NOMO-1 treated with dmso at 0.1 percent for 144 hours (cell line): ENCODE results near the gene PRKAG1.

Experiments used
- DNase-seq: peaks from one replicate; lab custom pipeline; 2025; ENCODE audit not compliant: unreplicated experiment; lab: John Stamatoyannopoulos, UW

Gene PRKAG1

DNA sequence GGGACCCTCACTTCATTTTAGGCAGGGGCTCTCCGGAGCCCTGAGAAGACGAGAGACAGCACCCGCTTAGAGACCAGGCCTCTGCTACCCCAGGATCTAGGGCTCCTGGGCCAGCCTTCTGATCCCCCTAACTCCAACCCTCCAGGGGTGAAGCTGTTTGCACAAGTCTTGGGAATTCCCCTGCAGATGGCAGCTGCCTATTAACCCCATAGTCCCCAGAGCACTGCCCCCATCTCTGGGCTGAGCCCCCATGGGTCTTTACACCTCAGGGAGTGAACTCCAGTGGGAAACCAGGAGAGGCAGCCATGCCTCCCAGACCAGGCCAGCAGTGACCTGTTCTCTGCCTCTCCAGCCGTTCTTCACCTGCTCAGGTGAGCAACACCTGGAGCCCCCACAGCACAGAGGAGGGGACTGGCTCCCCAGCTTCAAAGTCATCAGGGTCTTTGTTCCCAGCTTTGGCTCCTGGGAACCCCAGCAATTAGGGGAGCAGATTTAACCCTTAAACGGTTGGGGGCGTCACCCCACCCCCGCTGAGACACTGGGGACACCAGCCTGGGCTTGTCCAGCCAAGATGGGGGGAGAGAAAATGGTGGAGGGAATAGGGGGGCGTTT is 49.3 kb downstream of the PRKAG1 start:
- no peak for DNase-seq

DNA sequence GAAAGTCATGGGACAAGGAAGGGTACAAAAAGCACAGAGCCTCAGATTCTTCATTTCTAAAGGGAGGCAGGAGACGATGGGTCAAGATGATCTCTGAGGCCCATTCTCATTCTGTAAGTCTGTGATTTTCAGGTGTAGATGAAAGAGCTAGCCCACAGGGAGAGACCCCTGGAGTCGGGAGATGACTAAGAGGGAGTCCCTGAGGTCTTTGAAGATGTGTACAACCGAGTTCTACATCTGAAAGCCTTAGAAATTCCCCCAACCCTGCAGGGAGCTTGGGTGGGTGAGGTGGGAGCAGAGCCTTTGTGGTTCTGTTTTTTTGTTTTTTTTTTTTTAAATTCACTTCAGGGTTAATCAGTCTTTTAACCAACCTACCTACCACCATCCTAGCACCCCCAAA is 50.1 kb downstream of the PRKAG1 start:
- no peak for DNase-seq

DNA sequence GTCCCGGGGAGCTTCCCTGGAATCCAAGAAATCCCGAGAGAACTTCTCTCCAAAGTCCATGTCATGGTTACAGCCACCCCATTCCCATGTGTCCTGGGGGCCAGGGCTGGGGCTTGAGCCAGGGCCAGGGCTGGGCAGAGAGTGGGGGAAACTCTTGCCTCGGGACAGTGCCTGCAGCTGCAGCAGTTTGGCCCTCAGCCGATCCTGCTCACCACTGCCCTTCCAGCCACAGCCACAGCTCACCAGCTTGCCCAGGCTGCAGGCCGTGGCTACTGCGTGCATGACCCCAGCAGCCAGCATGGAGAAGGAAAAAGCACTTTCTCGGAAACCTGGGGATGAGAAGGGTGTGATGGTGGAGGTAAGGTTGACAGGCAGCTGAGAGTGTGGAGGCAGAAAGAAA is 50.6 kb downstream of the PRKAG1 start:
- no peak for DNase-seq

DNA sequence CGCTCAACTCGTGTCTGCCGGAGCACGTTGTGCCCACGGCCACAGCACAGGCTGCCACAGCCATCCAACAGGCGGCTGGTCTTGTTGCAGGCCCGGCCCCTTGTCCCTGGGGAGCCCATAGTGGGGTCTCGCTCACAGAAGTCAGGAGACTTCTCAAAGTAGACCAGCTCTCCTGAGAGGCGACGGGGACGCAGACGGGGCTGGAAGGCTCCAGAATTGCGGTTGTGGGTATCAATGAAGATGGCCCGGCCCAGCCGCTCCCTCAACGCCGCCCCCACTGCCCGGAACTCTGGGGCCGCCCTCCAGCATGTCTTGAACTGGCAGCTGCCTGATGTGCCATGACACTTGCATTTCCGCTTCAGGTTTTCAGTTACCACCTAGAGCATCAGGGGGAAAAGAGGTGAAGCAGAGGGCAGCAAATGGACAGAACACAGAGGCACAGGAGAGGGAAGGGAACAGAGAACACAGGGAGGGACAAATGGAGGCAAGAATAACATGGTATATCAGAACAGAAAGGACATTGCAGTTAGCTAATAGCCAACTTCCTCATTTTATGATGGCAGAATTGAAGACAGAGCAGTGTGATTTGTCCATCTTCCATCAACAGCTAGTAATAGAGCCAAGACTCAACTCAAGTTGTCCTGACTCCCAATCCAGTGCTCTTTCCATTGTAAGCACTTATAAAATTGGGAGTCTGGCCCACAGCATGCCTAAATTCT is 52.2 kb downstream of the PRKAG1 start:
- DNase-seq: no peak

DNA sequence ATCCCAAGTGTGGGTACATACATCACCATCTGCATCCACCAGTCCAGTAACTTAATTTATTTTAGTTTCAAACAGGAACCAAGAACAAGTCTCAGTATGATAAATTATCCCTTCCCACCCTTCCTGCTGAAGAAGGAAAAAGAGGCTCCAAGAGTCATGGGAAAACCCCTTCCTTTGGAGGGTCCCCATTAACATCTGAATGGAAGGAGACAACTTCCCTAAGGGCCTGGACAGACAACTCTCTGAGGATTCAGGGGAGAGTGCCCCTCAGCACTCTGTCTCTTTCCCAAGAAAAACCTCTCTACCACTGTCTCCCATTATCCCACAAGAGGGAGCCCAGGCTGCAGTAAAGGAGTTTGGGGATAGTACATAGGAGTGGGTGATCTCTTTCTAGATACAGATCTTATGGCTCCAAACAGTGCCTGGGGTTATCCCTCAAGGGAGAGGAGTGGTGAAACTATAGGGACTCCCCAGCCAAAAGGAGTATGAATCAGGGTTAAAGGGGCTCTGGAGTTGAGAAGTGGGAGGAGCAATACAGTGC is 53.2 kb downstream of the PRKAG1 start:
- no peak for DNase-seq

DNA sequence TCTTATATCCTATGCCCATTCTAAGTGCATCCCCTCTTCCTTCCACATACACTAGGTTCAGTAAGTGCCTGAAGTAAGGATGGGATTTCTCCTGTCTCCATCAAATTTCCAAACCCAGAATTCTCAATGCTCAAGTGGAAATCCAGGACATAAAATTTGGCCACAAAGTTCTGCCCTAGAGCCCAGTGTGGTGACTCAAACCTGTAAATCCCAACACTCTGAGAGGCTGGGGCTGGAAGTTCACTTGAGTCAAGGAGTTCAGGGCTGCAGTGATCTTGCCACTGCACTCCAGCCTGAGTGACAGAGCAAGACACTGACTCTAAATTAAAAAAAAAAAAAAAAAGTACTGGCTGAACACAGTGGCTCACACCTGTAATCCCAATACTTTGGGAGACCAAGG is 56.8 kb downstream of the PRKAG1 start:
- DNase-seq: no peak

GRCh38 chr12:48961331-48961730 is 57.2 kb downstream of the PRKAG1 start:
- no peak for DNase-seq

DNA sequence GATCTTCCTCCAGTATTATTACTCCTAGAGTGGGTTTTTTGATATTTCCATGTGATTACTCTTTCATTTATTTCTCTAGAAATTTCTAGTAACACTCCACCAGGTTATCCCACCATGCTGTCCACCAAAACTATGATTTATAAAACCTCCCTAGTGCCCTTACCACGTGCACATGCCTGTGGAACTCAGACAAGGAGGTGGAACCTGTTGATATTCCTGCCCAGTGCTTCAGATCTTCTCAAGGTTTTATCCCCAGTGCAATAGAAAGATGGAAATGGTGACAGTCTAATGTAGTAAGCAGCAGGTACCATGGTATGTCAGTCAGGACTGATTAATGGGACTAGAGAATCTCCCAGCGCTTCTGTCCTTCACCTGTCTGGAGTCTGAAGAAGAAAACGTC is 57.7 kb downstream of the PRKAG1 start:
- no peak for DNase-seq

DNA sequence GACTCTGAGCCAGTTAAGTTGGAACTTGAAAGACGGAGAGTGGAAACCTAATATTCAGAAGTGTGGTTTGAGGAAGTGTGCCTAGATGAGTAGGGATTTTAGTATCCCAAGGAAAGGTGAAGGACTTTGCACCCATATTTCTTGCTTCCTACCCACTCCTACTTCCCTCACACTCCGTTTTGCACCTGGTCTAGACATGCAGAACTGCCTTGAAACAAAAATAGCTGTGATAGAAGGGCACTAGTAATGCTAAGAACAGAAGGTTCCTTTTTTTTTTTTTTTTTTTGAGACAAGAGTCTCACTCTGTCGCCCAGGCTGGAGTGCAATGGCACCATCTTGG is 60.6 kb downstream of the PRKAG1 start:
- DNase-seq: no peak

DNA sequence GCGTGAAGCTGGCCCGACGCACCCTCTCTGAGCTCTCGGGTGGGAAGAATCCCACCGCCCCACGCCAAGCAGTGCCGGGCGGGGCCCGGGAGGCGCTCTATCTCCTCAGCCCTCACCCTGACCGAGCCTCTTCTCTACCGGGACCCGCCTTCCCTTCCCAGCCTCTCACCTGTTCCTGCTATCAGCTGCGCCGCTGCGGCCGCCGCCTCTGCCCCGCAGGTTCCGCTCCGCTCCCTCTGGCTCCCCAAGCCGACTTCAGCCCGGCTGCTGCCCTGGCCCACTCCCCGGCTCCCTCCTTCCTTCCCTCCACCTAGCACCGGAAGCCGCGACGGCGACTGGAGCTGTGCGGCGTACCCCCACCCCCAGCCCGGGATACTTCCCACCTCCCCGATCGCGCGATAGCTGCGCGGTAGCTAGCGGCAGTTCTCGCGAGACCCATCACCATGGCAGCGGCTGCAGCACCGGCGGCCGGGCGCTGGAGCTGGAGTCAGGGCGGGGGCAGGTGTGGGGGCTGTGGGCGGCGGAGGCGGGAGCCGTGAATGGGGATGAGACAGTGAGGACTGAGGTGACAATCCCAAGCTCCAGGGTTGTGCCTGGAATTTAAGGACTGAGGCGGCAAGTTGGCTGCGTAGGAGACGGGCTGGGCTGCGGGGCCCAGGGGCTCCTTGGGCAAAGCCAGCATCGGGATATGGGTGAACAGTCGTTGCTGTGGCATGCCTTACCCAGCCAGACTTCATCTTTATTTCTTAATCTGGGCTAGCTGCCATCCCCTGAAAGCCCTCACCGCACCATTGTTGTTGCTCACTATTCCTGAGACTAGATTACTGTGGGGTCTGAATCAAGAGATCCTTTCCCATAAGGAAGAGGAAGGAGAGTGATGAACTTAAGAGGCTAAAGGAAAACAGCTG is 61.2 kb downstream of the PRKAG1 start, which contains the start of gene ARF3:
Gene ARF3 (minus strand): TSS at position 347 of the 908 bp plus-strand sequence. CDS start 16,392 bp downstream, outside the sequence.
- peak; percentile 93 for DNase-seq

DNA sequence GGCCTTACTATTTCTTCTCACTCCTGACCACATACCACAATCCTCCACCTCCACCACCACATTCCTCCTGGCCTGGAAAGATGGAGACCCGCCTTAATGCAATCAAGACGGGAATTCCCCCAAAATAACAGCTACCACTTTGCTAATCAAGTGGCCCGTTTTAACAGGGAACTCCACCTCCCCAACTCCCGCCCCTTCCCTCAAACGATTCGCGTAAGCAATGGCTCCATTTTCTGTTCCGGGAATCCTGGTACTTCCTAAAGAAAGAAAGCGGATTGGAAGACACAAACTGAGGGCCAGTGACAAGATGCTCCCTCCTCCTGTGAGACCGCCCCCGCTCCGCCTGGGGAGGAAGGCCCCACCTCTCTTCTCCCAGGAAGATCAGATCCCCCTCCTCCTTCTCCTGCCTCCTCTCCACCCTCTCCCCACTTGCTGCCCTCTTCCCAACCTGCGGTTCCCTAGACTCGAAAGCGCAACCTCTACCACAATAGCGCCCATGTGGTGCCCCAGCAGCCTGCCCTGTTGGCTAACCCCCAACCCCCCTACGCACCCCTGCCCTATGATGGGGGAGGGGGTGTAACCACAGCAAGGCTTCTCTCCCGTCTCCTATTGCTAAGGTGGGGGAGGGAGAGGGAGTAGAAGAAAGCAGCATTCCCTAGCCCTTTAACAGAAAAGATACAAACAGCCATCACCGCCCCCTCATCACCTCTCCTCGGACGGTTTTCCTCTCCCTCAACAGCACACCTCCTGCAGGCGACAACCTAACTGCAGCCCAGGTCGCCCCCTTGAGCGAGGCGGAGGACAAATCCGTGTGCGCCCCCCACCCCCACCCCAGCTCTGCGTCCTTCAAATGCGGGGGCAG is 62.1 kb downstream of the PRKAG1 start:
- DNase-seq: peak; percentile 58

DNA sequence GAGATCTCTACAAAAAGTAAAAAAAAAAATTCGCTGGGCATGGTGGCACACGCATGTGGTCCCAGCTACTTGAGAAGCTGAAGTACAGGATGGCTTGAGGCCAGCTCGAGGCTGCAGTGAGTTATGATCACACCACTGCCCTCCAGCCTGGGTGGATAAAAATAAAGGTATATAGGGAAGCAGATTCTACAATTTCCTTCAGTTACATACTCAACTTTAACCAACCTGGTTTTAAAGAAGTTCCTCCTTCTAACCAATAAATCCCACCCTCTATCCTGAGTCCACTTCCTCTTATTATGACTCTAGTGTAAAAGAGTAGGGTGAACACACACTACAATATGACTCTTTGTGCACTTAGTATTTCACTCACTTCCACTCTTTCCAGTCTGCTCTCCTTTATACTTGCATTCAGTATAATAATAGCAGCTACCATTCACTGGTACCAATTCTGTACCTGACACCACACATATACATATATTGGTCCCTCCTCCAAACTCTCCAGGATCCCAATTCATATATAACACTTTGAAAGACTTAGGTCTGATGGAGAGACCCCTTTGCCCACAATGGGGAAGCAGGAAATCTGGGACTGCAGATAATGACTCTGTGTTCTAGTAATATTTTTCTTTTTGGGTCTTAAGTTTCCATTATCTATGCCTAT is 63.6 kb downstream of the PRKAG1 start:
- DNase-seq: peak; percentile 77

GRCh38 chr12:48954061-48954460 is 64.5 kb downstream of the PRKAG1 start:
- DNase-seq: no peak

DNA sequence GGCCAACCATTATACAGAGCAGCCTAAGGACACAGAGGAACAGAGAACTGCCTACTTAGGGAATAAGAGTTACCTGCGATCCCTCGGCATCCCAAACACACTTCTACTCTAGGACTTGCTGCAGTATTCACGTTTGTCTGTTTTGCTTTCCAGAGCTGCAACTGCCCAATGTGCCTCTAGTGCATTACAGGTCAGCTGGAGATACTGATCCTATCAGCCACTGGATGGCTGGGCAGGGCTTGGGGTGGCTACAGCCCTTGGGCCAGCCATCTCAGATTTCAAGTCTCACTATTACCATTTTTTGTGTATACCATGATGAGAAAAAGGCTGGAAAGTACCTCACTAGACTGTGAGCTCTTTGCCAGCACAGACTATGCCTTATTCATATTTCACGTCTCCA is 65.9 kb downstream of the PRKAG1 start:
- no peak for DNase-seq
